Testis (tissue), 3 donors: Measurements from ENCODE around the gene JUP. TPM values are rescaled to one million over a fixed set of nuclear protein-coding genes. Genes with fewer than 3 reads are reported as not detected.

Experiments
- DNase-seq: peaks from one replicate; pipeline ENCODE4 v3.0.0-alpha.2; 2019
- H3K27ac ChIP-seq, 2 donors: fragments of 200-600 bp; sonication (generic); one replicate each; pipeline ENCODE4 v1.5.1; 2019
- H3K27me3 ChIP-seq: fragments of 200-600 bp; sonication (generic); one replicate; pipeline ENCODE4 v1.5.1; 2019
- H3K36me3 ChIP-seq: fragments of 200-600 bp; sonication (generic); one replicate; pipeline ENCODE4 v1.5.1; 2017; ENCODE audit warnings: low read depth; ENCODE audit errors: missing control alignments
- H3K4me1 ChIP-seq: fragments of 200-600 bp; sonication (generic); one replicate; pipeline ENCODE4 v1.5.1; 2019
- H3K4me3 ChIP-seq, 2 donors: fragments of 200-600 bp; sonication (generic); one replicate each; pipeline ENCODE4 v1.5.1; 2017 to 2019
- H3K9me3 ChIP-seq: fragments of 200-600 bp; sonication (generic); one replicate; pipeline ENCODE4 v1.5.1; 2017
- POLR2A ChIP-seq: fragments of 450-650 bp; IDR thresholded peaks from one replicate; pipeline ENCODE4 v1.6.1; 2017; ENCODE audit warnings: antibody characterized with exemption, mild to moderate bottlenecking, moderate library complexity
- WGBS, 2 donors: methylation state at CpG; one replicate each; pipeline ENCODE4 v1.1.5; 2018; 5-methylcytosine and 5-hydroxymethylcytosine counted together
- intact Hi-C: fragments of 100-400 bp; cut with DNase I; formaldehyde crosslinking; loops from one replicate; pipeline ENCODE4 v1.15.1; 2023; ENCODE audit warnings: low total_unique reads
- polyA plus RNA-seq: library from polyadenylated mRNA; stranded (reverse); fragments of 350-450 nt; fragmentation: Illumina TruSeq; extraction: RNeasy Lipid Tissue Mini Kit (QIAGEN cat#74804); gene quantifications from one replicate; pipeline ENCODE4 v1.2.3, GENCODE V29; 2014; ENCODE audit warnings: low read depth, low replicate concordance; ENCODE audit not compliant: insufficient read depth
- total RNA-seq, 2 donors: library from RNA; depleted of rRNA; stranded (reverse); fragments of >200 nt; gene quantifications; one replicate each; pipeline ENCODE4 v1.2.3, GENCODE V29; 2016
- TF ChIP-seq, protein P1 (sequence below), 3 experiments: fragments of 450-650 bp in 2 of 3; fragments of 200-600 bp in 1 of 3; sonication (generic) in 1 of 3; IDR thresholded peaks; one replicate each; pipeline ENCODE4 v1.5.1; 2016 to 2019; ENCODE audit warnings: antibody characterized with exemption in 3 of 3, mild to moderate bottlenecking in 2 of 3, moderate library complexity in 1 of 3

Gene JUP
- total and polyA plus RNA-seq, 3 donors from 2014 or later = 22.5 to 38.9 (median 36.8) TPM

DNA sequence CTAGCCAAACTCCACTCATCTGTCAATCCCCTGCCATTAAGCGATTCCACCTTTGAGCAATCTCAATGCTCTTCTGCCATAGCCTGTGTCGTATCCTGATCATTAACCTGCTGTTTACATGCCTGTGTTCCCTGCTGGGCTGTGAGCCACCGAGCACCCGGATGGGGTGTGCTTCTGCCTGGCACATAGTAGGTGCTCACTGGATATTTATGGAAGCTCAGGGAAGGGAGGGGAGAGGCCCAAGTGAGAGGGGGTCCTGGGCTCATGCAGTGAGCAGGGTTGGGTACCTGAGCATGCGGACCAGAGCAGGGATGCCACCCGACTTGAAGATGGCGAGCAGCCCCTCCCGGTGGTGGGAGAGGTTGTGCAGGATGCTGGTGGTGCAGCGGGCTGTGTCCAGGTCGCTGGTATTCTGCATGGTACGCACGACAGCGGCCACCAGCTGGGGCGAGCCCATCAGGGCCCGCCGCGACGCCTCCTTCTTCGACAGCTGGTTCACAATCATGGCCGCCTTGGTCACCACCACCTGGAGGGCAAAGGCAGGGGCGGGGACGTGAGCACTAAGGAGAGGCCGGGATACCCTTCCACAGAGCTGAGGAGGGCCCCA is 17.7 kb downstream of the JUP start:
- Histone ChIP-seq H3K36me3 (no peaks in the 10 kb centered on the region), H3K9me3 (no peaks in the 10 kb centered on the region), H3K4me1 (no peaks in the 10 kb centered on the region), H3K27ac (no peak overlapping the region), H3K27me3 (no peaks in the 10 kb centered on the region), H3K4me3 (no peak overlapping the region)
- DNase-seq = no peak
- no peak for TF ChIP-seq POLR2A
- TF ChIP-seq, protein P1, sequence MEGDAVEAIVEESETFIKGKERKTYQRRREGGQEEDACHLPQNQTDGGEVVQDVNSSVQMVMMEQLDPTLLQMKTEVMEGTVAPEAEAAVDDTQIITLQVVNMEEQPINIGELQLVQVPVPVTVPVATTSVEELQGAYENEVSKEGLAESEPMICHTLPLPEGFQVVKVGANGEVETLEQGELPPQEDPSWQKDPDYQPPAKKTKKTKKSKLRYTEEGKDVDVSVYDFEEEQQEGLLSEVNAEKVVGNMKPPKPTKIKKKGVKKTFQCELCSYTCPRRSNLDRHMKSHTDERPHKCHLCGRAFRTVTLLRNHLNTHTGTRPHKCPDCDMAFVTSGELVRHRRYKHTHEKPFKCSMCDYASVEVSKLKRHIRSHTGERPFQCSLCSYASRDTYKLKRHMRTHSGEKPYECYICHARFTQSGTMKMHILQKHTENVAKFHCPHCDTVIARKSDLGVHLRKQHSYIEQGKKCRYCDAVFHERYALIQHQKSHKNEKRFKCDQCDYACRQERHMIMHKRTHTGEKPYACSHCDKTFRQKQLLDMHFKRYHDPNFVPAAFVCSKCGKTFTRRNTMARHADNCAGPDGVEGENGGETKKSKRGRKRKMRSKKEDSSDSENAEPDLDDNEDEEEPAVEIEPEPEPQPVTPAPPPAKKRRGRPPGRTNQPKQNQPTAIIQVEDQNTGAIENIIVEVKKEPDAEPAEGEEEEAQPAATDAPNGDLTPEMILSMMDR (IDR thresholded peaks at IDR 0.05) = no peak
- 96 to 100% methylated on average over 2 to 23 of the region's 23 CpGs for WGBS, 2 donors
- intact Hi-C loops = no loop called here

DNA sequence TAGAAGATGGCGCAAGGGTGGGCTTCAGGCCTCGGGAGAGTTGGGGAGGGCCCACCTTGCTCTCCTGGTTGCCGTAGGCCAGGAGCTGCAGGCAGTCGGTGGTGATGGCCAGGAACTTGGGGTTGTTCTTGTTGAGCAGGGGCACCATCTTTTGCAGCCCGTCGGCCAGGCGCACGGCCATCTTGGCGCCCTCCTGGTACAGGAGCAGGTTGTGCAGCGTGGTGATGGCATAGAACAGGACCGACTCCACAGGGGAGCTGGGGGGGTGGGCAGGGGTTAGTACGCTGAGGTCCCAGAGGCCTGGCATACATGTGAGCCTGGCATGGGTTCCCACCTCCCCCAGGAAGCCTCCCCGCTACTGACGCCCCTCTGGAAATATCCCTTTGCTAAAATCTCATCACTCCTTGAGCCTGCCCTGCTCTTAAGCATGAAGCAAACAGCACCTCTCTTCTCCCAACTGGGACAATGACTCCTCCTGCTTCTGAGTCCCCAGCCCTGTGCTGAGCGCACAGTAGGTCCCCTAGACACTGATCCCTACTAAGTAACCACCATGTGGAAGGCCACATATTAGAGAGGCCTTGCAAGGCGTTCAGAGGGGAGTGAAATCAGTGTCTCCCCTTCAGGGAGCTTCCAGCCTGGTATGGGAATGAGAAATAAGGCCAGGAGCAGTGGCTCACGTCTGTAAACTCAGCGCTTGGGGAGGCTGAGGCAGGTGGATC is 19.0 kb downstream of the JUP start:
- H3K27me3 ChIP-seq = no peaks in the 10 kb centered on the region
- no peak for TF ChIP-seq POLR2A
- TF ChIP-seq, protein P1 (IDR thresholded peaks at IDR 0.05) = no peak
- intact Hi-C loops = no loop called here
- no peak for DNase-seq
- no peak overlapping the region for H3K27ac ChIP-seq
- H3K36me3 ChIP-seq = no peaks in the 10 kb centered on the region
- no peaks in the 10 kb centered on the region for H3K9me3 ChIP-seq
- 96 to 98% methylated on average over 10 to 18 of the region's 18 CpGs for WGBS, 2 donors
- no peak overlapping the region for H3K4me3 ChIP-seq
- H3K4me1 ChIP-seq = no peaks in the 10 kb centered on the region

- DNase-seq = no peak
- no peaks in the 10 kb centered on the region for H3K4me1 ChIP-seq
- H3K27me3 ChIP-seq = no peaks in the 10 kb centered on the region
- no peak overlapping the region for H3K4me3 ChIP-seq
- TF ChIP-seq, protein P1 (IDR thresholded peaks at IDR 0.05) = no peak
- no peak for TF ChIP-seq POLR2A
- no peak overlapping the region for H3K27ac ChIP-seq
- intact Hi-C loops = no loop called here
- no peaks in the 10 kb centered on the region for H3K36me3 ChIP-seq
- no peaks in the 10 kb centered on the region for H3K9me3 ChIP-seq
These were observed 20.4 kb downstream of the JUP start for GRCh38 chr17:41766135-41766534.

DNA sequence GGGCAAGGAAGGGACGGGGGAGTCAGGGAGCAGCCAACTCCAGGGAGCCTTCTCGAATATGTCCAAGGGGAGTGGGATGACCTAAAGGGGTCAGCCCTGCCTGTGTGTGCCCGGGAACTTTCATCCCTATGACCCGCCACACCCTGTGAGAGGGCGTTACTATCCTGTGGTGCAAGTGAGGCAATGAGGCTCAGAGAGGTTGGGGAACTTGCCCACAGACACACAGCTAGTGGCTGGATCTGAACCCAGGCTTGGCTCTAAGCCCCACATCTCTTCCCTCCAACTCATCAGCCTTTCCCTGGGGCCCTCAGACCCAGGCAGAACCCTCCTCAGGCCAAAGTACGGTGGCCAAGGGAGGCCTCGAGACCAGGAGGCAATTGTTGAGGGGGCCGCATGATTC is 23.2 kb downstream of the JUP start:
- no peak for TF ChIP-seq POLR2A
- TF ChIP-seq, protein P1 (IDR thresholded peaks at IDR 0.05) = no peak
- Histone ChIP-seq H3K4me1 (no peaks in the 10 kb centered on the region), H3K27ac (no peak overlapping the region), H3K27me3 (no peaks in the 10 kb centered on the region), H3K4me3 (no peak overlapping the region), H3K36me3 (no peaks in the 10 kb centered on the region), H3K9me3 (no peaks in the 10 kb centered on the region)
- 93 to 100% methylated on average over 6 to 8 of the region's 8 CpGs for WGBS, 2 donors
- DNase-seq = no peak
- intact Hi-C loops = no loop called here

- DNase-seq = no peak
- Histone ChIP-seq H3K4me1 (no peaks in the 10 kb centered on the region), H3K27ac (no peak overlapping the region), H3K4me3 (no peak overlapping the region), H3K36me3 (no peaks in the 10 kb centered on the region), H3K9me3 (no peaks in the 10 kb centered on the region), H3K27me3 (no peaks in the 10 kb centered on the region)
- WGBS, 2 donors = 94 to 96% methylated on average over 16 of the region's 16 CpGs
- intact Hi-C loops = no loop called here
- TF ChIP-seq, protein P1 (IDR thresholded peaks at IDR 0.05) = no peak
- no peak for TF ChIP-seq POLR2A
These were observed 23.7 kb downstream of the JUP start for GRCh38 chr17:41762841-41763240.
